ENCODE data around the gene ST7. TPM values are rescaled to one million over a fixed set of nuclear protein-coding genes. Genes with fewer than 3 reads are reported as not detected.

The ST7 gene
- polyA plus RNA-seq, 2 of the 4 experiments (the other 2 are of a cell fraction) = 16.2 to 26.0 TPM

GRCh38 chr7:116932566-116932965 is 20.7 kb upstream of the ST7 start:
- POLR2A ChIA-PET = interaction anchor here (0.9 kb wide), 2 partner anchors 22 to 650 kb away, joined by 3 read pairs; no protein-coding TSS in a partner anchor
- no peak overlapping the region for H3K4me2 ChIP-seq
- ATAC-seq = no peak

DNA sequence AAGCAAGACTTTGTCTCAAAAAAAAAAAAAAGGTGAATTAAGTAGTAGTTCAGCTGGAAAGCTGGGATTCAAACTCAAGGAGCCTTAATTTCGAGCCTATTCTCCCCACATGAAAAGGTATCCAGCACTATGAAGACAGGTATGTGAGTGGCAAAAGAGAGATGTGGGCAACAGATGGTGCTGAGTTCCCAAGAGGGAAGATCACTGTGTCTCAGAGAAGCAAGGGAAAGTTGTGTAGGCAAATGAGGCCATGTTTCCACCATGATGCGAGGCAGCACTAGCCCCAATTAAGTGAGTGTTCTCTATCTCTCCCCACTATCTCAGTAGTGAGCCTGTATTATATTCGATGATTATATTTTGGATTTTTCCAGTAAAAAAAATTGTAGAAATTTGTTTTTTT is 19.8 kb upstream of the ST7 start:
- H3K4me1 ChIP-seq = peaks cover 5% of the 10 kb centered on the region; the same call in 1 of the 3 replicates
- POLR2A ChIA-PET = no interaction called here
- FAIRE-seq (no peak), DNase-seq (ENCODE audit: low read depth in 1 of 2, low spot score in 1 of 2) (no peak), ATAC-seq (no peak)
- CTCF ChIA-PET = interaction anchor here (0.6 to 4.4 kb wide), 6 partner anchors 9 to 206 kb away, joined by 3 to 24 read pairs (median 4); no protein-coding TSS in a partner anchor
- no peak overlapping the region for H3K4me2 ChIP-seq
- no peak overlapping the region for H3K4me3 ChIP-seq
- no peaks in the 10 kb centered on the region for H3K9me3 ChIP-seq
- H3K27ac ChIP-seq = no peak overlapping the region
- WGBS (ENCODE audit: missing lambda C conversion rate) = 82% methylated on average over 3 of the region's 3 CpGs
- TF ChIP-seq HES2 (IDR thresholded peaks at IDR 0.05) = no peak
- TF ChIP-seq POLR2AphosphoS2 (conservative IDR thresholded peaks at IDR 0.05; ENCODE audit: low read length) = no peak
- TF ChIP-seq, protein P1, sequence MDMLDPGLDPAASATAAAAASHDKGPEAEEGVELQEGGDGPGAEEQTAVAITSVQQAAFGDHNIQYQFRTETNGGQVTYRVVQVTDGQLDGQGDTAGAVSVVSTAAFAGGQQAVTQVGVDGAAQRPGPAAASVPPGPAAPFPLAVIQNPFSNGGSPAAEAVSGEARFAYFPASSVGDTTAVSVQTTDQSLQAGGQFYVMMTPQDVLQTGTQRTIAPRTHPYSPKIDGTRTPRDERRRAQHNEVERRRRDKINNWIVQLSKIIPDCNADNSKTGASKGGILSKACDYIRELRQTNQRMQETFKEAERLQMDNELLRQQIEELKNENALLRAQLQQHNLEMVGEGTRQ (IDR thresholded peaks at IDR 0.05) = no peak
- no peak for TF ChIP-seq ZFP36 (IDR thresholded peaks at IDR 0.05; ENCODE audit: borderline replicate concordance, partially characterized antibody)
- no peak for TF ChIP-seq JUN (IDR thresholded peaks at IDR 0.05)
- TF ChIP-seq CBX8 (IDR thresholded peaks at IDR 0.05) = no peak
- TF ChIP-seq RNF2 (IDR thresholded peaks at IDR 0.05; ENCODE audit: borderline replicate concordance, low read depth) = no peak
- no peak for TF ChIP-seq CHD2 (IDR thresholded peaks at IDR 0.05; ENCODE audit: low read length, partially characterized antibody)
- no peak for TF ChIP-seq KDM1A (IDR thresholded peaks at IDR 0.05; ENCODE audit: low read depth)
- TF ChIP-seq RCOR1 (IDR thresholded peaks at IDR 0.05; ENCODE audit: low read depth, low read length) = no peak
- TF ChIP-seq MAX (IDR thresholded peaks at IDR 0.05) = no peak
- TF ChIP-seq HOXA7 (CRISPR knock-in tag; IDR thresholded peaks at IDR 0.05) = no peak
- TF ChIP-seq, protein P2, sequence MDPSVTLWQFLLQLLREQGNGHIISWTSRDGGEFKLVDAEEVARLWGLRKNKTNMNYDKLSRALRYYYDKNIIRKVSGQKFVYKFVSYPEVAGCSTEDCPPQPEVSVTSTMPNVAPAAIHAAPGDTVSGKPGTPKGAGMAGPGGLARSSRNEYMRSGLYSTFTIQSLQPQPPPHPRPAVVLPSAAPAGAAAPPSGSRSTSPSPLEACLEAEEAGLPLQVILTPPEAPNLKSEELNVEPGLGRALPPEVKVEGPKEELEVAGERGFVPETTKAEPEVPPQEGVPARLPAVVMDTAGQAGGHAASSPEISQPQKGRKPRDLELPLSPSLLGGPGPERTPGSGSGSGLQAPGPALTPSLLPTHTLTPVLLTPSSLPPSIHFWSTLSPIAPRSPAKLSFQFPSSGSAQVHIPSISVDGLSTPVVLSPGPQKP (IDR thresholded peaks at IDR 0.05; ENCODE audit: low read depth, low read length) = no peak
- TF ChIP-seq, protein P3, sequence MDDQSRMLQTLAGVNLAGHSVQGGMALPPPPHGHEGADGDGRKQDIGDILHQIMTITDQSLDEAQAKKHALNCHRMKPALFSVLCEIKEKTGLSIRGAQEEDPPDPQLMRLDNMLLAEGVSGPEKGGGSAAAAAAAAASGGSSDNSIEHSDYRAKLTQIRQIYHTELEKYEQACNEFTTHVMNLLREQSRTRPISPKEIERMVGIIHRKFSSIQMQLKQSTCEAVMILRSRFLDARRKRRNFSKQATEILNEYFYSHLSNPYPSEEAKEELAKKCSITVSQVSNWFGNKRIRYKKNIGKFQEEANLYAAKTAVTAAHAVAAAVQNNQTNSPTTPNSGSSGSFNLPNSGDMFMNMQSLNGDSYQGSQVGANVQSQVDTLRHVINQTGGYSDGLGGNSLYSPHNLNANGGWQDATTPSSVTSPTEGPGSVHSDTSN (IDR thresholded peaks at IDR 0.05) = no peak
- TF ChIP-seq, protein P4, sequence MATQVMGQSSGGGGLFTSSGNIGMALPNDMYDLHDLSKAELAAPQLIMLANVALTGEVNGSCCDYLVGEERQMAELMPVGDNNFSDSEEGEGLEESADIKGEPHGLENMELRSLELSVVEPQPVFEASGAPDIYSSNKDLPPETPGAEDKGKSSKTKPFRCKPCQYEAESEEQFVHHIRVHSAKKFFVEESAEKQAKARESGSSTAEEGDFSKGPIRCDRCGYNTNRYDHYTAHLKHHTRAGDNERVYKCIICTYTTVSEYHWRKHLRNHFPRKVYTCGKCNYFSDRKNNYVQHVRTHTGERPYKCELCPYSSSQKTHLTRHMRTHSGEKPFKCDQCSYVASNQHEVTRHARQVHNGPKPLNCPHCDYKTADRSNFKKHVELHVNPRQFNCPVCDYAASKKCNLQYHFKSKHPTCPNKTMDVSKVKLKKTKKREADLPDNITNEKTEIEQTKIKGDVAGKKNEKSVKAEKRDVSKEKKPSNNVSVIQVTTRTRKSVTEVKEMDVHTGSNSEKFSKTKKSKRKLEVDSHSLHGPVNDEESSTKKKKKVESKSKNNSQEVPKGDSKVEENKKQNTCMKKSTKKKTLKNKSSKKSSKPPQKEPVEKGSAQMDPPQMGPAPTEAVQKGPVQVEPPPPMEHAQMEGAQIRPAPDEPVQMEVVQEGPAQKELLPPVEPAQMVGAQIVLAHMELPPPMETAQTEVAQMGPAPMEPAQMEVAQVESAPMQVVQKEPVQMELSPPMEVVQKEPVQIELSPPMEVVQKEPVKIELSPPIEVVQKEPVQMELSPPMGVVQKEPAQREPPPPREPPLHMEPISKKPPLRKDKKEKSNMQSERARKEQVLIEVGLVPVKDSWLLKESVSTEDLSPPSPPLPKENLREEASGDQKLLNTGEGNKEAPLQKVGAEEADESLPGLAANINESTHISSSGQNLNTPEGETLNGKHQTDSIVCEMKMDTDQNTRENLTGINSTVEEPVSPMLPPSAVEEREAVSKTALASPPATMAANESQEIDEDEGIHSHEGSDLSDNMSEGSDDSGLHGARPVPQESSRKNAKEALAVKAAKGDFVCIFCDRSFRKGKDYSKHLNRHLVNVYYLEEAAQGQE (IDR thresholded peaks at IDR 0.05) = no peak
- no peak for TF ChIP-seq MYC (IDR thresholded peaks at IDR 0.05; ENCODE audit: borderline replicate concordance, low read length)

More at GRCh38 chr7:116932566-116932965, 20.7 kb upstream of the ST7 start:
- Histone ChIP-seq H3K9me3 (no peaks in the 10 kb centered on the region), H3K4me3 (no peak overlapping the region), H3K27ac (no peak overlapping the region), H3K4me1 (peaks cover 5% of the 10 kb centered on the region; the same call in 1 of the 3 replicates)
- FAIRE-seq (no peak), DNase-seq (ENCODE audit: low read depth in 1 of 2, low spot score in 1 of 2) (no peak)
- CTCF ChIA-PET = interaction anchor here (0.8 to 4.4 kb wide), 12 partner anchors 12 to 195 kb away, joined by 3 to 24 read pairs (median 3); partner anchors contain the start of gene CAPZA2
- WGBS (ENCODE audit: missing lambda C conversion rate) = 94% methylated on average over 7 of the region's 7 CpGs
- no peak for TF ChIP-seq PHF8 (IDR thresholded peaks at IDR 0.05; ENCODE audit: borderline replicate concordance, low read depth)
- TF ChIP-seq, protein P4 (IDR thresholded peaks at IDR 0.05) = no peak
- no peak for TF ChIP-seq BCL3 (IDR thresholded peaks at IDR 0.05)
- TF ChIP-seq ZFP36 (IDR thresholded peaks at IDR 0.05; ENCODE audit: borderline replicate concordance, partially characterized antibody) = no peak
- TF ChIP-seq JUNB (IDR thresholded peaks at IDR 0.05) = no peak
- no peak for TF ChIP-seq EP300 (IDR thresholded peaks at IDR 0.05)
- no peak for TF ChIP-seq FOSL2 (IDR thresholded peaks at IDR 0.05)
- no peak for TF ChIP-seq FOSL2 (CRISPR knock-in tag; IDR thresholded peaks at IDR 0.05)
- no peak for TF ChIP-seq GATA3 (IDR thresholded peaks at IDR 0.05; ENCODE audit: borderline replicate concordance)
- TF ChIP-seq POLR2AphosphoS2 (conservative IDR thresholded peaks at IDR 0.05; ENCODE audit: low read length) = no peak
